A549 (cell line): ENCODE data around the gene TSFM.

Experiments used
- BHLHE40 ChIP-seq: IDR thresholded peaks from 2 replicates; pipeline ENCODE4 v1.6.1; 2012; ENCODE audit warnings: low read depth, low read length, inconsistent platforms
- CBX2 ChIP-seq: fragments of 200-600 bp; sonication (generic); IDR thresholded peaks from 2 replicates; pipeline ENCODE4 v1.6.1; 2016; ENCODE audit warnings: low read depth, mild to moderate bottlenecking, borderline replicate concordance
- CHD2 ChIP-seq: fragments of 150-350 bp; IDR thresholded peaks from 2 replicates; pipeline ENCODE4 v1.6.1; 2014; ENCODE audit warnings: low read length; ENCODE audit not compliant: partially characterized antibody
- CTCF ChIP-seq: fragments of >200 bp; sonication (Bioruptor Twin); formaldehyde crosslinking; IDR thresholded peaks from 3 replicates; pipeline ENCODE4 v1.5.1; 2016
- EHMT2 ChIP-seq: fragments of 200-600 bp; sonication (generic); IDR thresholded peaks from 2 replicates; pipeline ENCODE4 v1.6.1; 2016; ENCODE audit warnings: antibody characterized with exemption, low read depth, mild to moderate bottlenecking, moderate library complexity
- EP300 ChIP-seq, 2 experiments: fragments of >200 bp; sonication (Bioruptor Twin); formaldehyde crosslinking; IDR thresholded peaks; 2 replicates in 1 of 2; 3 replicates in 1 of 2; pipeline ENCODE4 v1.6.1; 2016 to 2017
- GATA3 ChIP-seq: IDR thresholded peaks from 2 replicates; pipeline ENCODE4 v1.6.1; 2012; ENCODE audit warnings: borderline replicate concordance
- MAFK ChIP-seq: fragments of 450-650 bp; IDR thresholded peaks from 2 replicates; pipeline ENCODE4 v1.6.1; 2014; ENCODE audit not compliant: partially characterized antibody
- POLR2A ChIP-seq: IDR thresholded peaks from 2 replicates; pipeline ENCODE4 v1.6.1; 2012; ENCODE audit warnings: mild to moderate bottlenecking, low read length
- RAD21 ChIP-seq, 2 experiments: fragments of >200 bp in 1 of 2; sonication (Bioruptor Twin) in 1 of 2; formaldehyde crosslinking in 1 of 2; IDR thresholded peaks in 1 of 2; conservative IDR thresholded peaks in 1 of 2; 2 replicates in 1 of 2; 3 replicates in 1 of 2; pipeline ENCODE4 v1.6.1; 2012 to 2018; ENCODE audit warnings: inconsistent platforms in 1 of 2
- RARB ChIP-seq: fragments of 250-450 bp; sonication (Bioruptor Pico); IDR thresholded peaks from 2 replicates; pipeline ENCODE4 v1.8.0; 2021; ENCODE audit warnings: mild to moderate bottlenecking, moderate library complexity
- REST ChIP-seq: fragments of 200-600 bp; sonication (generic); IDR thresholded peaks from 2 replicates; pipeline ENCODE4 v1.6.1; 2016; ENCODE audit warnings: antibody characterized with exemption, mild to moderate bottlenecking, moderate library complexity
- RNF2 ChIP-seq: fragments of 200-600 bp; sonication (generic); IDR thresholded peaks from 2 replicates; pipeline ENCODE4 v1.6.1; 2016; ENCODE audit warnings: low read depth, mild to moderate bottlenecking, antibody characterized with exemption, moderate library complexity, borderline replicate concordance
- SMC3 ChIP-seq: fragments of >200 bp; sonication (Bioruptor Twin); formaldehyde crosslinking; IDR thresholded peaks from 3 replicates; pipeline ENCODE4 v1.6.1; 2018; ENCODE audit warnings: inconsistent platforms

- TF ChIP-seq RARB (CRISPR knock-in tag) (no peak), CHD2 (no peak), CBX2 (no peak), CTCF (no peak), RAD21 (conservative IDR thresholded peaks at IDR 0.05 in 1 of 2, IDR thresholded peaks at IDR 0.05 in 1 of 2) (no peak), EP300 (IDR thresholded peaks at IDR 0.05) (no peak), BHLHE40 (no peak), EHMT2 (no peak), MAFK (no peak), RNF2 (no peak), POLR2A (no peak), SMC3 (no peak), REST (no peak), GATA3 (peak; percentile 59)
Measured at GRCh38 chr12:57766464-57767304, 15.9 kb upstream of the TSFM start, which contains the start of gene CYP27B1.
